Prostate gland (tissue), 2 donors: ENCODE measurements around the gene BNC2.

Experiments used
- POLR2AphosphoS5 ChIP-seq: sonication (generic); formaldehyde crosslinking; IDR thresholded peaks from one replicate; pipeline ENCODE4 v1.6.1; 2017; ENCODE audit warnings: antibody characterized with exemption
- TF ChIP-seq, protein P1 (sequence below), 4 experiments: fragments of 200-600 bp in 2 of 4; fragments of 450-650 bp in 2 of 4; sonication (generic) in 2 of 4; IDR thresholded peaks; 1 replicate in 3 of 4; 2 replicates in 1 of 4; pipeline ENCODE4 v1.5.1; 2016 to 2019; ENCODE audit warnings: antibody characterized with exemption in 4 of 4, mild to moderate bottlenecking in 2 of 4, moderate library complexity in 2 of 4

DNA sequence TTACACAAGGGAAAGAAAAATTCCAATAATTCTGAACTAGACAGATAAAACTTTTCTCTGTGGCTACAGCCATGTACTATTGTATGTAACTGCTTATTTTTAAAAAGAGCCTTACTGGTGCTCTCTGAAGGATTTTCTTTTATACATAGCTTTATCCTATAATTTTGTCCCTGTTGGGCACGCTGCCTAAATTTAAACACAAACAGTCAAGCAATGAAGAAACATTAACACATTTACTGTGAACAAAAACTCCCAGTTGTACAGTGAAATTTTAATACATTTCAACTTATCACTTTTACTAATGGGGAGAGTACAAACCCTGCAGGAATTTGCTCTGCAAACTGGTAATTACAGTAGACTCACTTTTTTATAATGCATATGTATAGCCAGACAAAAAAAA is 273.3 kb downstream of the BNC2 start:
- TF ChIP-seq, protein P1, sequence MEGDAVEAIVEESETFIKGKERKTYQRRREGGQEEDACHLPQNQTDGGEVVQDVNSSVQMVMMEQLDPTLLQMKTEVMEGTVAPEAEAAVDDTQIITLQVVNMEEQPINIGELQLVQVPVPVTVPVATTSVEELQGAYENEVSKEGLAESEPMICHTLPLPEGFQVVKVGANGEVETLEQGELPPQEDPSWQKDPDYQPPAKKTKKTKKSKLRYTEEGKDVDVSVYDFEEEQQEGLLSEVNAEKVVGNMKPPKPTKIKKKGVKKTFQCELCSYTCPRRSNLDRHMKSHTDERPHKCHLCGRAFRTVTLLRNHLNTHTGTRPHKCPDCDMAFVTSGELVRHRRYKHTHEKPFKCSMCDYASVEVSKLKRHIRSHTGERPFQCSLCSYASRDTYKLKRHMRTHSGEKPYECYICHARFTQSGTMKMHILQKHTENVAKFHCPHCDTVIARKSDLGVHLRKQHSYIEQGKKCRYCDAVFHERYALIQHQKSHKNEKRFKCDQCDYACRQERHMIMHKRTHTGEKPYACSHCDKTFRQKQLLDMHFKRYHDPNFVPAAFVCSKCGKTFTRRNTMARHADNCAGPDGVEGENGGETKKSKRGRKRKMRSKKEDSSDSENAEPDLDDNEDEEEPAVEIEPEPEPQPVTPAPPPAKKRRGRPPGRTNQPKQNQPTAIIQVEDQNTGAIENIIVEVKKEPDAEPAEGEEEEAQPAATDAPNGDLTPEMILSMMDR (IDR thresholded peaks at IDR 0.05), result no peak
- no peak for TF ChIP-seq POLR2AphosphoS5
